H1 (cell line): ENCODE data around the gene HAVCR2. TPM values are rescaled to one million over a fixed set of nuclear protein-coding genes. Genes with fewer than 3 reads are reported as not detected.

Experiments
- CTCF ChIA-PET: fragments of 300-600 bp; sonication (Branson Sonifier 250); formaldehyde crosslinking; loops from one replicate; lab custom pipeline; 2021; ENCODE audit not compliant: partially characterized antibody; lab: Charles Lee
- POLR2A ChIA-PET: fragments of 300-600 bp; sonication (Branson Sonifier 250); formaldehyde crosslinking; loops from one replicate; lab custom pipeline; 2021; ENCODE audit warnings: inconsistent platforms; ENCODE audit not compliant: partially characterized antibody; lab: Charles Lee
- DNase-seq, 2 experiments: peaks; one replicate each; pipeline versions ENCODE4 v3.0.0 to v3.0.0-alpha.2; 2010 to 2022; ENCODE audit warnings: low spot score in 2 of 2, low read depth in 1 of 2, mixed read lengths in 1 of 2
- FAIRE-seq: peaks from 2 replicates; lab custom pipeline; 2011; peaks lifted over from hg19 to GRCh38; lab: Jason Lieb, UNC
- H2AFZ ChIP-seq: 2 replicates; pipeline ENCODE4 v1.8.1; 2012; ENCODE audit warnings: low read length, inconsistent platforms
- H2AK5ac ChIP-seq: 2 replicates; pipeline ENCODE4 v1.6.1; 2013; ENCODE audit warnings: low read depth, low read length
- H2BK120ac ChIP-seq: replicated peaks from 2 replicates; pipeline ENCODE3; 2013; ENCODE audit warnings: low read depth, low read length, inconsistent platforms
- H2BK12ac ChIP-seq: 2 replicates; pipeline ENCODE4 v1.6.1; 2013; ENCODE audit warnings: low read depth, low read length
- H2BK15ac ChIP-seq: 2 replicates; pipeline ENCODE4 v1.6.1; 2013; ENCODE audit warnings: low read length
- H2BK20ac ChIP-seq: 2 replicates; pipeline ENCODE4 v1.6.1; 2013; ENCODE audit warnings: low read length
- H2BK5ac ChIP-seq: 2 replicates; pipeline ENCODE4 v1.6.1; 2013; ENCODE audit warnings: low read depth, low read length
- H3K14ac ChIP-seq: 2 replicates; pipeline ENCODE4 v1.6.1; 2013; ENCODE audit warnings: inconsistent platforms; ENCODE audit not compliant: insufficient read length
- H3K18ac ChIP-seq: 2 replicates; pipeline ENCODE4 v1.6.1; 2013; ENCODE audit warnings: low read length; ENCODE audit errors: extremely low read depth
- H3K23ac ChIP-seq: 2 replicates; pipeline ENCODE4 v1.6.1; 2013; ENCODE audit warnings: inconsistent platforms; ENCODE audit not compliant: insufficient read length
- H3K23me2 ChIP-seq: 2 replicates; pipeline ENCODE4 v1.6.1; 2013; ENCODE audit warnings: low read depth, low read length
- H3K27ac ChIP-seq: 2 replicates; pipeline ENCODE4 v1.6.1; 2011; ENCODE audit warnings: low read depth, low read length, inconsistent platforms
- H3K27me3 ChIP-seq, 4 experiments: replicated peaks in 1 of 4; 1 replicate in 1 of 4; 2 replicates in 3 of 4; pipeline versions ENCODE4 v1.6.1 to v1.8.1; 2011 to 2013; ENCODE audit warnings: low read length in 3 of 4, mild to moderate bottlenecking in 3 of 4, inconsistent platforms in 2 of 4, mixed read lengths in 2 of 4, moderate library complexity in 1 of 4; ENCODE audit not compliant: control insufficient read depth in 3 of 4, insufficient read depth in 3 of 4; ENCODE audit errors: extremely low read depth in 1 of 4
- H3K36me3 ChIP-seq, 4 experiments: 2 replicates each; pipeline versions ENCODE4 v1.6.1 to v1.8.1; 2011 to 2013; ENCODE audit warnings: mild to moderate bottlenecking in 4 of 4, low read length in 3 of 4, moderate library complexity in 2 of 4, control low read depth in 1 of 4, inconsistent platforms in 1 of 4; ENCODE audit not compliant: insufficient read depth in 4 of 4, control insufficient read depth in 2 of 4
- H3K4ac ChIP-seq: replicated peaks from 2 replicates; pipeline ENCODE3; 2013; ENCODE audit warnings: low read length, low read depth, mixed read lengths, inconsistent platforms; ENCODE audit not compliant: insufficient read length
- H3K4me1 ChIP-seq, 4 experiments: replicated peaks in 1 of 4; 1 replicate in 1 of 4; 2 replicates in 3 of 4; pipeline versions ENCODE4 v1.6.1 to v1.8.1; 2011 to 2013; ENCODE audit warnings: low read length in 3 of 4, inconsistent platforms in 2 of 4, mixed read lengths in 1 of 4; ENCODE audit not compliant: insufficient read depth in 4 of 4, control insufficient read depth in 3 of 4
- H3K4me2 ChIP-seq, 2 experiments: 2 replicates each; pipeline versions ENCODE4 v1.6.1 to v1.8.1; 2011 to 2013; ENCODE audit warnings: low read depth in 2 of 2, low read length in 2 of 2, control low read depth in 1 of 2, inconsistent platforms in 1 of 2, mild to moderate bottlenecking in 1 of 2; ENCODE audit not compliant: insufficient read depth in 1 of 2
- H3K4me3 ChIP-seq, 4 experiments: fragments of 200-600, 300-600 bp in 1 of 4; sonication (generic), shearing (Covaris generic), sonication (Bioruptor Twin) in 1 of 4; 2 replicates each; pipeline versions ENCODE4 v1.5.1 to v1.8.1; 2011 to 2016; ENCODE audit warnings: low read length in 4 of 4, low read depth in 3 of 4, control low read depth in 2 of 4, inconsistent platforms in 2 of 4, mild to moderate bottlenecking in 2 of 4, mixed read lengths in 1 of 4, moderate library complexity in 1 of 4; ENCODE audit not compliant: insufficient read depth in 2 of 4; ENCODE audit errors: extremely low read depth in 1 of 4
- H3K56ac ChIP-seq: replicated peaks from 2 replicates; pipeline ENCODE3; 2013; ENCODE audit warnings: low read depth, mild to moderate bottlenecking, mixed read lengths, low read length, inconsistent platforms; ENCODE audit not compliant: insufficient read length
- H3K79me1 ChIP-seq: 2 replicates; pipeline ENCODE4 v1.6.1; 2013; ENCODE audit warnings: low read depth, low read length, control low read depth
- H3K79me2 ChIP-seq, 2 experiments: 2 replicates each; pipeline versions ENCODE4 v1.6.1 to v1.8.1; 2012 to 2013; ENCODE audit warnings: low read length in 2 of 2, mild to moderate bottlenecking in 2 of 2, inconsistent platforms in 1 of 2; ENCODE audit not compliant: insufficient read depth in 2 of 2, control insufficient read depth in 1 of 2
- H3K9ac ChIP-seq, 4 experiments: replicated peaks in 1 of 4; 1 replicate in 1 of 4; 2 replicates in 3 of 4; pipeline versions ENCODE4 v1.6.1 to v1.8.1; 2011 to 2013; ENCODE audit warnings: low read depth in 3 of 4, low read length in 3 of 4, control low read depth in 2 of 4, mild to moderate bottlenecking in 2 of 4, moderate library complexity in 2 of 4, inconsistent platforms in 1 of 4; ENCODE audit errors: extremely low read depth in 1 of 4
- H3K9me3 ChIP-seq, 2 experiments: 2 replicates each; pipeline versions ENCODE4 v1.6.1 to v1.8.1; 2012 to 2013; ENCODE audit warnings: mild to moderate bottlenecking in 2 of 2, moderate library complexity in 2 of 2, control low read depth in 1 of 2, inconsistent platforms in 1 of 2, low read depth in 1 of 2, low read length in 1 of 2, mixed read lengths in 1 of 2; ENCODE audit not compliant: insufficient read depth in 2 of 2
- H4K20me1 ChIP-seq, 2 experiments: replicated peaks in 1 of 2; 2 replicates each; pipeline versions ENCODE3 to v1.8.1; 2011 to 2013; ENCODE audit warnings: inconsistent platforms in 2 of 2, low read length in 2 of 2, mild to moderate bottlenecking in 1 of 2; ENCODE audit not compliant: insufficient read depth in 2 of 2, control insufficient read depth in 1 of 2
- H4K5ac ChIP-seq: 2 replicates; pipeline ENCODE4 v1.6.1; 2013; ENCODE audit warnings: low read length, low read depth, mixed read lengths, inconsistent platforms; ENCODE audit not compliant: insufficient read length
- H4K8ac ChIP-seq: 2 replicates; pipeline ENCODE4 v1.8.0; 2013; ENCODE audit warnings: mild to moderate bottlenecking, moderate library complexity, low read length, inconsistent platforms; ENCODE audit not compliant: insufficient read depth; ENCODE audit errors: extremely low read depth
- H4K91ac ChIP-seq: replicated peaks from 2 replicates; pipeline ENCODE3; 2013; ENCODE audit warnings: low read length, mixed read lengths, inconsistent platforms; ENCODE audit not compliant: insufficient read length
- NANOG ChIP-seq: IDR thresholded peaks from 2 replicates; pipeline ENCODE4 v1.6.1; 2011; ENCODE audit warnings: low read length, low read depth, mild to moderate bottlenecking, inconsistent platforms; ENCODE audit not compliant: insufficient read depth, poor library complexity, severe bottlenecking
- NRF1 ChIP-seq: IDR thresholded peaks from 2 replicates; pipeline ENCODE4 v1.6.1; 2011; ENCODE audit warnings: mild to moderate bottlenecking, low read depth, low read length, improper control_type of control experiment
- SIN3A ChIP-seq, 2 experiments: IDR thresholded peaks in 1 of 2; conservative IDR thresholded peaks in 1 of 2; 2 replicates each; pipeline ENCODE4 v1.6.1; 2011 to 2012; ENCODE audit warnings: low read length in 2 of 2, improper control_type of control experiment in 1 of 2, low read depth in 1 of 2, mild to moderate bottlenecking in 1 of 2
- WGBS, 2 experiments: shearing (Covaris generic) in 1 of 2; methylation state at CpG; one replicate each; pipeline versions ENCODE4 v1.1.6 to v1.1.7; 2013 to 2015; ENCODE audit warnings: low lambda C conversion rate in 2 of 2, mixed read lengths in 2 of 2, inconsistent platforms in 1 of 2, low coverage in 1 of 2, missing lambda C conversion rate in 1 of 2; ENCODE audit not compliant: insufficient replicate concordance in 2 of 2, insufficient coverage in 1 of 2, insufficient read length in 1 of 2; ENCODE audit errors: extremely low coverage in 1 of 2, missing lambda C conversion rate in 1 of 2; 5-methylcytosine and 5-hydroxymethylcytosine counted together
- polyA plus RNA-seq, 7 experiments: library from polyadenylated mRNA; depleted of rRNA in 3 of 7; stranded (reverse) in 5 of 7; unstranded in 2 of 7; fragments of >200 nt in 5 of 7; fragments of 200-250 nt in 2 of 7; gene quantifications; 1 replicate in 5 of 7; 2 replicates in 1 of 7; 4 replicates in 1 of 7; pipeline versions ENCODE4 v1.2.1 to v1.2.3, GENCODE V29; 2011 to 2013; ENCODE audit warnings: missing spikeins in 2 of 7, mixed read lengths in 2 of 7
- total RNA-seq: library from RNA; stranded (reverse); fragmentation: NEBNext Ultra II Directional; extraction: Animal tissue kit (Norgen Biotek cat#: 25700); gene quantifications from 2 replicates; pipeline ENCODE4 v1.2.1, GENCODE V29; 2021
- TF ChIP-seq, protein P1 (sequence below): IDR thresholded peaks from 2 replicates; pipeline ENCODE4 v1.6.1; 2012; ENCODE audit warnings: inconsistent platforms

Gene HAVCR2
- total and polyA plus RNA-seq, 2 of the 8 experiments (the other 6 are each of a cell fraction or from before 2014, with no cell fraction given), result 0.03 TPM; not detected in 1

DNA sequence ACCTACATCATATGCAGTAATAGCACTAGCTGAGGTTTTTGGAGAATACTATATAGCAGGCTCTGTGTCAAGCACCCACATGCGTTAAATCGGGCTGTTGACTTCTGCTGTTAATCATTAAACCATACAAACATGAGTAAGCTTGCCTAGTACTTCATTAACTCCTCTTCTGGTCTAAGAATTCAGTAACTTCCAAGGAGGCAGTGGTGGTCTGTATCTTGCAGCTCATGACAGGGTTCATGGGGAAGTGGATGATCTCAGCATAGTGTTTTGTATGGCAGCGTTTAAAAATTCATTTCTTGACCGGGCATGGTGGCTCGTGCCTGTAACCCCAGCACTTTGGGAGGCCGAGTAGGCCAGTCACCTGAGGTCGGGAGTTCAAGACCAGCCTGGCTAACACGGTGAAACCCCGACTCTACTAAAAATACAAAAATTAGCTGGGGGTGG is 49.7 kb downstream of the HAVCR2 start, which contains the start of gene HAVCR1:
HAVCR1 (minus strand) TSS at position 24 of the 447 bp plus-strand sequence. CDS start 1,173 bp downstream, outside the sequence.
- no peaks in the 10 kb centered on the region for H3K27me3 ChIP-seq
- no peak within 1 kb of the TSS for H3K14ac ChIP-seq
- TF ChIP-seq NRF1 (no peak), SIN3A (conservative IDR thresholded peaks at IDR 0.05 in 1 of 2, IDR thresholded peaks at IDR 0.05 in 1 of 2; ENCODE audit: low read depth in 1 of 2, low read length in 2 of 2) (no peak), NANOG (no peak)
- TF ChIP-seq, protein P1, sequence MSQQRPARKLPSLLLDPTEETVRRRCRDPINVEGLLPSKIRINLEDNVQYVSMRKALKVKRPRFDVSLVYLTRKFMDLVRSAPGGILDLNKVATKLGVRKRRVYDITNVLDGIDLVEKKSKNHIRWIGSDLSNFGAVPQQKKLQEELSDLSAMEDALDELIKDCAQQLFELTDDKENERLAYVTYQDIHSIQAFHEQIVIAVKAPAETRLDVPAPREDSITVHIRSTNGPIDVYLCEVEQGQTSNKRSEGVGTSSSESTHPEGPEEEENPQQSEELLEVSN, result no peak
- no peak within 1 kb of the TSS for H3K4me2 ChIP-seq
- no peak within 1 kb of the TSS for H3K18ac ChIP-seq
- no peak within 1 kb of the TSS for H3K4me3 ChIP-seq
- no peak within 1 kb of the TSS for H3K23ac ChIP-seq
- 88% methylated on average over 8 of the region's 9 CpGs; no CpG with 5 or more reads in 1 of the 2 experiments for WGBS, 2 experiments
- H2AK5ac ChIP-seq, result no peak within 1 kb of the TSS
- H4K8ac ChIP-seq, result no peak within 1 kb of the TSS
- no peak within 1 kb of the TSS for H4K5ac ChIP-seq
- ChIA-PET CTCF (interaction anchor here (0.6 to 1.1 kb wide), 2 partner anchors 11 to 90 kb away, joined by 3 to 4 read pairs; no protein-coding TSS in a partner anchor), POLR2A (no interaction called here)
- no peak within 1 kb of the TSS for H2BK5ac ChIP-seq
- H3K79me1 ChIP-seq, result no peaks in the 10 kb centered on the region
- H2AFZ ChIP-seq, result peak within 1 kb of the TSS; percentile 54; the same call in 1 of the 2 replicates
- H3K4ac ChIP-seq, result no peak within 1 kb of the TSS
- DNase-seq (no peak), FAIRE-seq (no peak)
- H2BK20ac ChIP-seq, result no peak within 1 kb of the TSS
- no peaks in the 10 kb centered on the region for H3K79me2 ChIP-seq
- no peak within 1 kb of the TSS for H2BK15ac ChIP-seq
- H3K36me3 ChIP-seq, result no peaks in the 10 kb centered on the region
- no peaks in the 10 kb centered on the region; the same call in 1 of the 2 replicates for H3K23me2 ChIP-seq
- H3K9ac ChIP-seq, result no peak within 1 kb of the TSS
- no peaks in the 10 kb centered on the region for H3K4me1 ChIP-seq
- no peaks in the 10 kb centered on the region for H3K9me3 ChIP-seq
- H2BK12ac ChIP-seq, result no peak within 1 kb of the TSS
- H4K20me1 ChIP-seq, result no peaks in the 10 kb centered on the region
- H2BK120ac ChIP-seq, result no peak within 1 kb of the TSS
- no peak within 1 kb of the TSS for H3K27ac ChIP-seq
- H3K56ac ChIP-seq, result no peak within 1 kb of the TSS
- H4K91ac ChIP-seq, result no peak within 1 kb of the TSS
